ELR (cell line): Measurements from ENCODE around the gene STXBP5L.
"Not testable (repeated sequence)": the region's sequence is repeated elsewhere in the genome, so short reads cannot be mapped to it uniquely, and the experiment has no call there.

Experiments
- DNase-seq: peaks from one replicate; pipeline ENCODE4 v3.0.0-alpha.2; 2015; ENCODE audit warnings: low read depth

Gene STXBP5L

GRCh38 chr3:121230194-121230593 lies 322.2 kb downstream of the STXBP5L start:
- DNase-seq: not testable (repeated sequence)

DNA sequence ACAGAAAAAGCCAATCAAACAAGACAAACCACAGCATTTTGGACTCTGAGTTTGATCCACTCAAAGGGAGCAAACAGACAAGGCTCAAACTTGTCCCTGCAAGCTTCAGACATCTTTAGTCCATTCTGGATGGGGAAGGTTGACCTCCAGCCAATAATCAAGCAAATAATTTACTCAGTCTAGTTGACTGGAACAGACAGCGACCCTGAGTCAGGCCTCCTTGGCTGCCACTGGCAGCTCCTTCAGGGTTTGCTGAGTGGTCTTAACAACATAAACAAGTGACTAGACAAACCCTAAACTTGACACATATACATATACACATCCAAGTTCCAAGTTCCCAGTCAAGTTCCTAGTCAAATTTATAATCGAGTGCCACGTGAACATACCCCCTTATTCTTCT lies 323.9 kb downstream of the STXBP5L start:
- no peak for DNase-seq

DNA sequence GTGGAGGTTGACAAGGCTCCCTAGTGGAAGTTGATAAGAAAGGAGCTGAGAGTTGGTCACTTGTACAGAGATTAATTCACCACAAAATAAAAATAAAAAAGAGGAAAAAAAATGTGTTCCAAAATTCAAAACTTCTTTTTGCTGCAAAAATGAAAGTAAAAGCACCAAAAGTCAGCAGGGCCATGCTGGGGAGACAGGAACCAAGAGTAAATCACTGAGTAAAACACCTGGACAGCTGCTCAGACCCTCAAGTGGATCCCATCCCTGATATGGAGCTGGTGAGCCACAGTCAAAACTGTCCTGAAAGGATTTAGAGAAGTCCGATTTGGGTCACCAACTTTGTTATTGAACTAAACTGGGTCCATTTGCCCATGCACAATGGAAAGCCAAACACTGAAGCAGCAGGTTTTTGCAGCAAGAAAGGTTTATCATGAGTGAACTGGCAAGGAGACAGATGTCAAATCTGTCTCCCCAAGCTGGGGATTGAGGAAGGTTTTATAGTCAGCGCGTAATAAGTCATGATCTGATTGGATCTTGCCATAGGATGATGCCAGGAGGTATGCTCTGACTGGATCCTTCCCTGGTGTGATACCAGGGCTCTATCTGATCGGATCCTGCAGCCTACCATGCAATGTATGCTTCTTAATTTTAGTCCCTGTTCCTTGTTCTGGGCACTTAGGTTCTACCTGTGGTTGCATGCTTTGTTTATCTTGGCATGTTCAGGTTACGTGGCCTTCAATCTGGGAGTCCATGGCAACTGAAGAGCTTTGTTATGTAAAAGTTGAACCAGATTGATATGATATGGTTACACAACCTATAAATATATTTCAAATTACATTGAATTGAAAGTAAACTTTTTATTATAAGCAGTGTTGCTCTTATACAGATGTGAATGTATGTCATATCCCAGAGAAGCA lies 324.6 kb downstream of the STXBP5L start:
- DNase-seq: no peak

- no peak for DNase-seq
Observed at GRCh38 chr3:121243208-121243607, 335.2 kb downstream of the STXBP5L start.

DNA sequence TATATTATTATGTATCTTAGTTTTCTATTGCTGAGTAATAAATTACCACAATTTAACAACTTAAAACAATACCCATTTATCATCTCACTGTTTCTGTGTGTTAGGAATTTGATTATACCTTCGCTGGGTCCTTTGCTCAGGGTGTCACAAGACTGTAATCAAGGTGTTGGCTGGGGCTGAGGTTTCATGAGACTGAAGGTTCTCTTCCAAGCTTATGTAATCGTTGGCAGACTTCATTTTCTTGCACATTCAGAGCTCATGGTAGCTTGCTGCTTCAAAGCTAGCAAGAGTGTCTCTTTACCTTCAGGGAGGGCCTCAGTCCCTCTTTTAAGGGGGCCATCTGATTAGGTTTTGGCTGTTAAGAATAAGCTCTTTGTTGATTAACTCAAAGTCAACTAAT lies 344.7 kb downstream of the STXBP5L start:
- DNase-seq: no peak

- no peak for DNase-seq
Observed at GRCh38 chr3:121269389-121269788, 361.4 kb downstream of the STXBP5L start.

GRCh38 chr3:121274411-121274810 lies 366.4 kb downstream of the STXBP5L start:
- no peak for DNase-seq

DNA sequence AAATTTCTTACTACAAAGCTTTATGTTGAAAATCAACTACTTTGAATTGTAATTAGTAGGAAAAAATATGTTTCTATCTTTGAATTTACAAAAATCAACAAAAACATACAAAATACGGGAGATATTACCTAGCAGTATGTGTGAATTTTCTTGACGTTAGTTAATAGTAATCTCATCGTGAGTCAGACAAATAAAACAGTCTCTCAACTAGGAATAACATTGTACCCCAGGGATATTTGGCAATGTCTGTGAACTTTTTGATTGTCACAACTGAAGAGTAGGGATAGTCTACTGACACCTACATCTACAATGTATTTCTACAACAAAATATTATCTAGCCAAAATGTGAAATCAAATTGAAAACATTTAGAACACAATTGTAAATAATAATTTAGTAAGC lies 387.4 kb downstream of the STXBP5L start:
- DNase-seq: peak; percentile 9

GRCh38 chr3:121295979-121296378 lies 388.0 kb downstream of the STXBP5L start:
- DNase-seq: peak; percentile 32

DNA sequence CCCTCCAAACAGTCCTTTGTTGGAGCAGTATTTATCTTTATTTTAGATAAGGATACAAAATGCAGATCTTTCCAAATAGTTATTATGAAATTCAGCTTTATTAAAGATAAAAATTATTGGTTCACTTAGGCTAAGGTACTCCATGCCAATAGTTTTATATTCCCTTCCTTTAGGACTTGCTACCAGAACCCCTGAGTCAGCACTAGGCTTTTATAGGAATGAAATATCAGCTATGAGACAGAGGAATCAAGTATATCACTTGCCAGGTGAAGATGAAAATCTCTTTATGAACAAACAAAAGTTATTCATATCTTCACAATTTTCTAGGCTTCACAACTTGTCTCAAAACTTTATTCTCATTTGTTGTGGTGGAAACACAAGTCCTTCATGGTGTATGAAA lies 416.3 kb downstream of the STXBP5L start:
- DNase-seq: no peak

DNA sequence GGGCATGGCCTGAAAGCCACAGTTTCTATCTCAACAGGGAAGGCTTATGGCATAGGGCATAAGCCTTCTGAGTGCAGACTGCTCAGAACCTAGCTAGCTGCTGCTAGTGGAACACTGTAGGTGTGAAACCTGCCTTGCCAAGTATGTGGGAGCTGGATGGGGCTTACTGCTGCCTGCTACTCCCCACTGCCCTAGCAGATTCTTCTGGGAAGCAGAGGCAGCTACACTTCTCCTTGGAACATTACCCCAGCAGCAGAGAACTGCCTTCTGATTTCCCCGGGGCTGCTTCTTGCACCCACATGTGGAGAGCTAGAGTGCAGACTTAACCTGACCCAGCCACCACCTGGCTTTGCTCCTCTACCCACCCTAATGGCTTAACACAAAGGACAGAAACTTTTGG lies 422.1 kb downstream of the STXBP5L start:
- no peak for DNase-seq

DNA sequence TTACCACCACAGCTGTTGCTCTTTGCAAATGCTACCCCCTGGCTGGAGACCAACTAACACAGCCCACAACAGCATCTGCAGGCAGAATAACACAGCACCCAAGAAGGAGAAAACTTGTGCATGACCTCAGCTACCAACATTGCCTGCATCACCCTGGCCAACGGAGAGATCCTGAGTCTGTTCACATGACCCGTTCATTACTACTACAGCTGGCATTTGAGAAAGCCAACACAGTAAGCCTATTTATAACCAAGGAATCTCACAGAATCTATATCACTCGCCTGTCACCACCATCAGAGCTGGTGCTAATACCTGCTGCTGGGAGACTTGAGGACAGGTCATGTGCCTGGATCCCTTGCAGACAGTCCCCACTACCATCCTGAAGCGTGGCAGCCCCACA lies 422.6 kb downstream of the STXBP5L start:
- DNase-seq: no peak

GRCh38 chr3:121355960-121356359 lies 448.0 kb downstream of the STXBP5L start:
- DNase-seq: not testable (repeated sequence)

GRCh38 chr3:121362035-121362734 lies 454.2 kb downstream of the STXBP5L start:
- DNase-seq: peak; percentile 4

DNA sequence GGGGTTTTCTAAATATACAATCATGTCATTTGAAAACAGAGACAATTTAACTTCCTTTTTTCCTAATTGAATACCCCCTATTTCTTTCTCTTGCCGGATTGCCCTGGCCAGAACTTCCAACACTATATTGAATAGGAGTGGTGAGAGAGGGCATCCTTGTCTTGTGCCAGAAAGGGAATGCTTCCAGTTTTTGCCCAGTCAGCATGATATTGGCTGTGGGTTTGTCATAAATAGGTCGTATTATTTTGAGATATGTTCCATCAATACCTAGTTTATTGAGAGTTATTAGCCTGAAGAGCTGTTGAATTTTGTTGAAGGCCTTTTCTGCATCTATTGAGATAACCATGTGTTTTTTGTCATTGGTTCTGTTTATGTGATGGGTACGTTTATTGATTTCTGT lies 480.3 kb downstream of the STXBP5L start:
- not testable (repeated sequence) for DNase-seq

DNA sequence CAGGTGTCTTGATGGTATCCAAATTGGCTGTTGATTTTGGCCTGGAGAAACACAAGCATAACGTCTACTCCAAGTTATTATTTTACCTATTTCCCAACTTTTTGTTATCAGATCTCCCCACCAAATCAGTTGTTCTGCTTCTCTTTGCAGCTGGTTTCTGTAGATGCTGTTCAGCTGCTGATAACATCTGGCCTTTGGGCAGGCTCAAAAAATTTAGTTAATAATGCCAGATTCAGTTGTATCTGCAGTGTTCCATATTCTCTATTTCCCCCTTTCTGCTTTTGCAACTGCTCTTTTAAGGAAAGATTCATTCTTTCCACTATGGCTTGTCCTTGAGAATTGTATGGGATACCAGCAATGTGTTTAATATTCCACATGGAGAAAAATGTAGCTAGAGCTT lies 488.0 kb downstream of the STXBP5L start:
- DNase-seq: not testable (repeated sequence)

DNA sequence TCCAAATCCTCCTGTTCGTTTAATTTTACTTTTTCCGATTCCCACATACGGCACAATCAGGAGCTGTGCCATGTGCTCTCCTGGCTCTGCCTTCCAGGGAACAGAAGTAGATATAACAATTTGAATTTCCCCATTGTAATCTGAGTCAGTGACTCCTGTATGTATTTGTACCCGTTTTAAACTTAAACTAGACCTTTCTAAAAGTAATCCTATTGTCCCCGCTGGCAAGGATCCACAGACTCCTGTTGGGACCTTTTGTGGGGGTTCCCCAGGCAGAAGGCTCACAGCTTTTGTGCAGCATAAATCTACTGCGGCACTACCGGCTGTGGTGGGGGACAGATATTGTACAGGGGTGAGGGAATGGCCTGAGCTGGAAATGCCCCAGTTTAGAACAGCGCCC lies 490.0 kb downstream of the STXBP5L start:
- DNase-seq: not testable (repeated sequence)

GRCh38 chr3:121399820-121400219 lies 491.8 kb downstream of the STXBP5L start:
- no peak for DNase-seq

DNA sequence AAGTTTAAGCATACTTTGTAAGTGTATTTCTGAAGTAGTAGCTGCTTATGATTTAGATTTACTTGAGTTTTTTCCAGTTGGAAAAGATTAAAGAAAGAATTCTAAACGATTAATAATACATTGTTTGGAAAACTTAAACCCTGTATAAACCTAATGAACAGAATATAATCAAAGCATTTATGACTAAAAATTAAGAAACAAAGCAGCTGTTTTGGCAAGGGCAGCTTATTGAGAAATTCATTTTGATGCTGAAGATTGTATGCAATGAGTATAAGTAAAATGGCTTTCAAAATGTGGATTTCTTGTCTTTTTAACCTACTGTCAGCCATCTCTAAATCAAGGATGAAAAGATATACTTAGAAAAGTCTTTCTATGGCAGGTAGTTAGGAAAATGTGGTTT lies 497.6 kb downstream of the STXBP5L start:
- no peak for DNase-seq

DNA sequence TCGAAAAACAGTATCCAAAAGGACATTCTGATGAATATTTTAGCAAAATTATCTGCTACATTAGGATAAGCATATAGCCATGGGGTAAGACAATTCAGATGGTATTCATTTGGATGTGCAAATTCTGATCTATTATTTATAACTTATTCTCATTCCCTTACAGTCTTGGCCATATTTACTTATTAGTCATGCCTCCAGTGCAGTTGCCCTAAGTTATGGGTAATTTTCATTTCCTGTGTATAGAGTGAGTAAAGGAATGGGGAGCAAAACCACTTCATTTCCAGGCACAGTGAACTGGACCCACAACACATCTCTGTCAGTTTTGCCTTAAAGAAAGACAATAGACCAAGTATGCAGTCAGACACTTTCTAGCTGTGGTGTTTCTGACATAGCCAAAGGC lies 503.5 kb downstream of the STXBP5L start:
- peak; percentile 59 for DNase-seq

DNA sequence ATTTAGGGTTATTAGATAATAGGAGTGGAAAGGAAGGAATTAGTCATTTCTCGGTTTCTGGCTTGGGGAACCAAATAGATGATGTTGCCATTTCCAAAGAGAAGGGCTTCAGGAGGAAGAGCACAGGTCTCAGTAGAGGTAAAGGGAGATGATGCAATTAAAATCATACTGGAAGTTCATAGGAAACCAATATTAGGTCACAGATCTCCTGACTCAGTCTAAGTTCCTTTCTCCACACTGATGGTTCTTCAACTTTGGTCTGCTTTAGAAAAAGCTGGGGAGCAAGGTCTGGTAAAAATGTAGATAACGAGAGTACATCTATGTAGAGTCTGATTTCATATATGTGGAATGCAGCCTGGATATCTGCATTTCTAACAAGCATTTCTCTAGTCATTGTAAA lies 506.9 kb downstream of the STXBP5L start:
- DNase-seq: no peak

DNA sequence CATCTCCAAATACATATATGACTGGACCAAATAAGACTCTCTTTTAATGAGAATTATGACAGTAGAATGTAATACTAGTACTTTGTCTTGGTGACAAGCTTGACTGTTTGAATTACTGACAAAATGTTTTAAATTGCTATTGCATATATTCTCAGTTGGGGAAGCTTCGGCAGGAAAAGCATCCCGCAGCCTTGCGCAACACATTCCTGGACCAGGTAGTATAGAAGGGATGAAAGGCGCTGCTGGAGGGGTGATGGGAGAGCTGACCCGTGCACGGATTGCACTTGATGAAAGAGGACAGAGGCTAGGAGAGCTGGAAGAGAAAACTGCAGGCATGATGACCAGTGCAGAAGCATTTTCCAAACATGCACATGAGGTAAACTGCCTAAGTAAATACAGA lies 510.2 kb downstream of the STXBP5L start:
- no peak for DNase-seq

DNA sequence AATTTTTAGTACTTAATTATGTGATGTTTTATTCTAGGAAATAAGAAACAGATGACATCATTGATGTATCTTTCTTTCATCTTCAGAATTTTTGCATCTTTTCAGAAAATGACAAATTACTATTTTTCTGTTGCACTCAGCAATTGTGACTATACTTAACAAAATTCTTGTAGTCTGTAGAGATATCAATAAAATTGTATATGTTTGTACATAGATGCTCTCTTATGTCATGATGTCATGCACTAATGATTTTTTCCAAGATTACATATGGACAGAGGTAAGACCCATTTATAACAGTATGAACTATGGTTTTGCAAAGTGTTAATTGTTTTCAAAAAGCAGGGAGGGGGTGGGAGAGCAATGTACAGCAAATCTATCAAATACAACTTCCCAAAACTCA lies 516.5 kb downstream of the STXBP5L start:
- no peak for DNase-seq
